ENCODE measurements around the gene SLC11A2.
"Not testable (repeated sequence)": the region's sequence is repeated elsewhere in the genome, so short reads cannot be mapped to it uniquely, and the experiment has no call there.

GRCh38 chr12:50930477-50930876, 95.7 kb downstream of the SLC11A2 start:
- TF ChIP-seq, protein P1, sequence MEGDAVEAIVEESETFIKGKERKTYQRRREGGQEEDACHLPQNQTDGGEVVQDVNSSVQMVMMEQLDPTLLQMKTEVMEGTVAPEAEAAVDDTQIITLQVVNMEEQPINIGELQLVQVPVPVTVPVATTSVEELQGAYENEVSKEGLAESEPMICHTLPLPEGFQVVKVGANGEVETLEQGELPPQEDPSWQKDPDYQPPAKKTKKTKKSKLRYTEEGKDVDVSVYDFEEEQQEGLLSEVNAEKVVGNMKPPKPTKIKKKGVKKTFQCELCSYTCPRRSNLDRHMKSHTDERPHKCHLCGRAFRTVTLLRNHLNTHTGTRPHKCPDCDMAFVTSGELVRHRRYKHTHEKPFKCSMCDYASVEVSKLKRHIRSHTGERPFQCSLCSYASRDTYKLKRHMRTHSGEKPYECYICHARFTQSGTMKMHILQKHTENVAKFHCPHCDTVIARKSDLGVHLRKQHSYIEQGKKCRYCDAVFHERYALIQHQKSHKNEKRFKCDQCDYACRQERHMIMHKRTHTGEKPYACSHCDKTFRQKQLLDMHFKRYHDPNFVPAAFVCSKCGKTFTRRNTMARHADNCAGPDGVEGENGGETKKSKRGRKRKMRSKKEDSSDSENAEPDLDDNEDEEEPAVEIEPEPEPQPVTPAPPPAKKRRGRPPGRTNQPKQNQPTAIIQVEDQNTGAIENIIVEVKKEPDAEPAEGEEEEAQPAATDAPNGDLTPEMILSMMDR (optimal IDR thresholded peaks at IDR 0.05 in 1 of 3, IDR thresholded peaks at IDR 0.05 in 1 of 3, conservative IDR thresholded peaks at IDR 0.05 in 1 of 3; ENCODE audit: extremely low read depth in 1 of 3, insufficient read depth in 2 of 3, low read length in 3 of 3) = not testable (repeated sequence)
- TF ChIP-seq EZH2 (IDR thresholded peaks at IDR 0.05; ENCODE audit: low read length) = not testable (repeated sequence)
